Measurements from ENCODE around the gene MT1G.
"Not testable (repeated sequence)": the region's sequence is repeated elsewhere in the genome, so short reads cannot be mapped to it uniquely, and the experiment has no call there.

The MT1G gene

DNA sequence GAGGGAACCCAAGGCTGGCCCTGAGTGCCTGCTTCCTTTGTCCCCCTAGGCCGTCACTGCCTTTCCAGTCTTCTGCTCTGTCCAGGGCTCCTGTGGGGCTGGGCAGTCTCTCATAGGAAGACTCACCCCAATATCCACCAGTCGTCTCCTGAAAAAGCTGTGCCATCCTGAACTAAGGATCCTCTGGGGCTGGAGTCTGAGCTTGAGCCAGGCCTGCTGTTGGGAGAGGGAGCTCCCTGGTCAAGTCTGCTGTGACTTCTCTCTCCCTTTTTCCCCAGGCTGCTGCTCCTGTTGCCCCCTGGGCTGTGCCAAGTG lies 2.7 kb upstream of the MT1G start:
- no peak for DNase-seq (ENCODE audit: insufficient read length, low spot score)
- TF ChIP-seq, protein P1, sequence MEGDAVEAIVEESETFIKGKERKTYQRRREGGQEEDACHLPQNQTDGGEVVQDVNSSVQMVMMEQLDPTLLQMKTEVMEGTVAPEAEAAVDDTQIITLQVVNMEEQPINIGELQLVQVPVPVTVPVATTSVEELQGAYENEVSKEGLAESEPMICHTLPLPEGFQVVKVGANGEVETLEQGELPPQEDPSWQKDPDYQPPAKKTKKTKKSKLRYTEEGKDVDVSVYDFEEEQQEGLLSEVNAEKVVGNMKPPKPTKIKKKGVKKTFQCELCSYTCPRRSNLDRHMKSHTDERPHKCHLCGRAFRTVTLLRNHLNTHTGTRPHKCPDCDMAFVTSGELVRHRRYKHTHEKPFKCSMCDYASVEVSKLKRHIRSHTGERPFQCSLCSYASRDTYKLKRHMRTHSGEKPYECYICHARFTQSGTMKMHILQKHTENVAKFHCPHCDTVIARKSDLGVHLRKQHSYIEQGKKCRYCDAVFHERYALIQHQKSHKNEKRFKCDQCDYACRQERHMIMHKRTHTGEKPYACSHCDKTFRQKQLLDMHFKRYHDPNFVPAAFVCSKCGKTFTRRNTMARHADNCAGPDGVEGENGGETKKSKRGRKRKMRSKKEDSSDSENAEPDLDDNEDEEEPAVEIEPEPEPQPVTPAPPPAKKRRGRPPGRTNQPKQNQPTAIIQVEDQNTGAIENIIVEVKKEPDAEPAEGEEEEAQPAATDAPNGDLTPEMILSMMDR (IDR thresholded peaks at IDR 0.05; ENCODE audit: insufficient read depth, missing control alignments), result no peak
- FAIRE-seq, result no peak

DNA sequence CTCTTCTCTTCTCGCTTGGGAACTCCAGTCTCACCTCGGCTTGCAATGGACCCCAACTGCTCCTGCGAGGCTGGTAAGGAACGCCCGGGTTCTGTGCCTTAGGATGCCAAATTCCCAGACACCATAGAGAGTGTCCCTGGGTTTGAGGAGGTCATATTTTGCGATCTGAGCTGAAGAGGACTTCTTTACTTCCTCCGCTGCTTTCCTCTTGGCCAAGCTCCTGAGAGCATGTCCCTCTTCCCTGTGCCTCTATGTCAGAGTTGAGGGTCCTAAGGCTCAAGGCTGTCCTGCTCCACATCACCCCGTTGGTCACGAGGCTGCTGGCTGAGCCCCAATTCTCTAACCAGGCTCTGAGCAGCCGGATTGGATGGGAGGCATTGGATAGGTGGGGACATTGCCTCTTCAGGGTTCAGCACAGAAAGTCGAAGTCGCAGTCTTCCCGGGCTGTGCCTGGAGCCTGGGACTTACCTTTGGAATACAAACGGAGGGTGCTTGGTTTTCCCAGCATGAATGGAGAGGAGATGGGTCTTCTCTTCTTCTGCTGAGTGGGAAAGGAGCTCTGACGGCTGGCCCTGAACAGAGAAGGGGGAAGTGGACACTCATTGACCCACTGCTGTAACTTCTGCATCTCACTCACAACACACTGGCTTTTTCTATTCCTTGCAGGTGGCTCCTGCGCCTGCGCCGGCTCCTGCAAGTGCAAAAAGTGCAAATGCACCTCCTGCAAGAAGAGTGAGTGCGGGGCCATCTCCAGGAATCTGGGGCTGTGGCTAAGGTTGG lies 2.2 kb upstream of the MT1G start:
- DNase-seq (ENCODE audit: insufficient read length, low spot score) (no peak), FAIRE-seq (no peak)
- TF ChIP-seq, protein P1 (IDR thresholded peaks at IDR 0.05; ENCODE audit: insufficient read depth, missing control alignments), result no peak

GRCh38 chr16:56669005-56669839 lies 1.4 kb upstream of the MT1G start, which contains the start of gene MT1H:
Gene MT1H (plus strand): TSS chr16:56669814. CDS start chr16:56669885, 71 bp downstream.
- DNase-seq (ENCODE audit: insufficient read length, low spot score) (no peak), FAIRE-seq (no peak)
- TF ChIP-seq, protein P1 (IDR thresholded peaks at IDR 0.05; ENCODE audit: insufficient read depth, missing control alignments), result no peak

- DNase-seq (ENCODE audit: insufficient read length, low spot score); FAIRE-seq: not testable (repeated sequence)
Observed at GRCh38 chr16:56665286-56666261, 2.3 kb downstream of the MT1G start.

DNA sequence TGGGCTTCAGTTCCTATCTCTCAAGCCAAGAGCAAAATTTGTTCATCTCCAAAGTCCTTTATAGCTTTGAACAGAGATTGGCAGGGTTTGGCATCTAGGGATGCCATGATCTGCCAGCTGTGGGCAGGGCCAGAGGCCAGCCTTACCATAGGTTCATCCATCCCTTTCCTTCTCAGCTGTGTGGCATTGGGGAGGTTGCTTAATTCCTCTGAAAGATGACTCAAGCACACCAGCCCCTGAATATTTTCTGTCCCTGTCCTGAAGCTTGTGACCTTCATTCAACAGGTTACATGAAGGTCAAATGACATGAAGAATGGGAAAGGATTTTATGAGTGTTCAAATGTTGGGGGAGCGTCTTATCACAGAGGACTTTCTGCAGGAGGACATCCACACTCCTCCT lies 3.4 kb downstream of the MT1G start:
- TF ChIP-seq, protein P1 (IDR thresholded peaks at IDR 0.05; ENCODE audit: insufficient read depth, missing control alignments), result no peak
- FAIRE-seq (no peak), DNase-seq (ENCODE audit: insufficient read length, low spot score) (no peak)

GRCh38 chr16:56662357-56663354 lies 5.2 kb downstream of the MT1G start:
- no peak for DNase-seq (ENCODE audit: insufficient read length, low spot score)
- no peak for FAIRE-seq
- TF ChIP-seq, protein P1 (IDR thresholded peaks at IDR 0.05; ENCODE audit: insufficient read depth, missing control alignments), result no peak
